ENCODE data around the gene ATP1A3.

DNA sequence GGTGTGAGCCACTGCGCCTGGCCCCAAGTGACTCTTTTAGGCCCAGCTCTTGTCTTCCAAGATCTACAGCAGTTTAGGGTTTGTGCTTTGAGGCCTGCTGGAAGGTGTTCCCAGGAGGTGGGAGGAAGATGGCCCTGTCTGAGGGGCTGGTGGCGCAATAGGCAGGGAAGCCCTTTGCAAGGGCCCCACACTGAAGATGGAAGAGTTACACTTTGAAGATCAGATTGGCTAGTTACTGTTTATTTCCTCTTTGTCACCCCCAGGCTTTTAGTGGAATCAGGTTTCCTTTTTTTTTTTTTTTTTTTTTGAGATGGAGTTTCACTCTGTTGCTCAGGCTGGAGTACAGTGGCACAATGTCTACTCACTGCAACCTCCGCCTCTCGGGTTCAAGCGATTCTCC lies 33.1 kb downstream of the ATP1A3 start:
- no peak for TF ChIP-seq ZNF274 (IDR thresholded peaks at IDR 0.05; ENCODE audit: low read depth, low read length)
- TF ChIP-seq SUZ12 (IDR thresholded peaks at IDR 0.05; ENCODE audit: extremely low read depth, insufficient read depth, insufficient read length), result no peak
- no peak for TF ChIP-seq YY1 (IDR thresholded peaks at IDR 0.05; ENCODE audit: insufficient read depth, insufficient read length)
